Breast epithelium (tissue), 4 donors: Measurements from ENCODE around the gene GNB1L. TPM values are rescaled to one million over a fixed set of nuclear protein-coding genes. Genes with fewer than 3 reads are reported as not detected.

Experiments
- DNase-seq, 2 donors: peaks; one replicate each; pipeline ENCODE4 v3.0.0-alpha.2; 2019; ENCODE audit warnings: low spot score in 2 of 2
- H3K27ac ChIP-seq, 2 donors: fragments of 200-600 bp; sonication (generic) in 1 of 2; one replicate each; pipeline ENCODE4 v1.5.1; 2016 to 2019; ENCODE audit warnings: mild to moderate bottlenecking in 1 of 2
- H3K27me3 ChIP-seq, 2 donors: fragments of 200-600 bp; sonication (generic) in 1 of 2; one replicate each; pipeline versions ENCODE4 v1.5.1 to v1.6.0; 2017 to 2019; ENCODE audit warnings: control low read depth in 1 of 2, mild to moderate bottlenecking in 1 of 2
- H3K36me3 ChIP-seq: fragments of 200-600 bp; one replicate; pipeline ENCODE4 v1.5.1; 2019
- H3K4me1 ChIP-seq, 2 donors: fragments of 200-600 bp; sonication (generic); one replicate each; pipeline ENCODE4 v1.5.1; 2016 to 2019; ENCODE audit warnings: control low read depth in 1 of 2
- H3K4me3 ChIP-seq, 3 donors: fragments of 200-600 bp; sonication (generic); 1 replicate in 2 of 3; 2 replicates in 1 of 3; pipeline ENCODE4 v1.5.1; 2016 to 2019; ENCODE audit warnings: mild to moderate bottlenecking in 3 of 3, moderate library complexity in 2 of 3
- H3K9me3 ChIP-seq, 2 donors: fragments of 200-600 bp; sonication (generic) in 1 of 2; one replicate each; pipeline ENCODE4 v1.5.1; 2016 to 2019; ENCODE audit warnings: control low read depth in 1 of 2
- POLR2A ChIP-seq: fragments of 450-650 bp; IDR thresholded peaks from one replicate; pipeline ENCODE4 v1.6.1; 2016; ENCODE audit warnings: antibody characterized with exemption, mild to moderate bottlenecking, moderate library complexity
- POLR2AphosphoS5 ChIP-seq, 3 donors: sonication (generic); formaldehyde crosslinking; IDR thresholded peaks; one replicate each; pipeline ENCODE4 v1.6.1; 2017; ENCODE audit warnings: antibody characterized with exemption in 3 of 3
- intact Hi-C: fragments of 100-400 bp; cut with DNase I; formaldehyde crosslinking; loops from one replicate; pipeline ENCODE4 v1.15.1; 2023; ENCODE audit warnings: low total_unique reads
- total RNA-seq, 3 donors: library from RNA; depleted of rRNA; stranded (reverse); fragments of >200 nt; gene quantifications; one replicate each; pipeline ENCODE4 v1.1.0, GENCODE V29; 2016
- TF ChIP-seq, protein P1 (sequence below), 3 donors: fragments of 450-650 bp; IDR thresholded peaks; one replicate each; pipeline ENCODE4 v1.5.1; 2016 to 2017; ENCODE audit warnings: antibody characterized with exemption in 3 of 3, mild to moderate bottlenecking in 3 of 3, moderate library complexity in 3 of 3

The GNB1L gene
- total RNA-seq, 3 donors from 2014 or later = 5.6 to 8.2 (median 6.3) TPM

DNA sequence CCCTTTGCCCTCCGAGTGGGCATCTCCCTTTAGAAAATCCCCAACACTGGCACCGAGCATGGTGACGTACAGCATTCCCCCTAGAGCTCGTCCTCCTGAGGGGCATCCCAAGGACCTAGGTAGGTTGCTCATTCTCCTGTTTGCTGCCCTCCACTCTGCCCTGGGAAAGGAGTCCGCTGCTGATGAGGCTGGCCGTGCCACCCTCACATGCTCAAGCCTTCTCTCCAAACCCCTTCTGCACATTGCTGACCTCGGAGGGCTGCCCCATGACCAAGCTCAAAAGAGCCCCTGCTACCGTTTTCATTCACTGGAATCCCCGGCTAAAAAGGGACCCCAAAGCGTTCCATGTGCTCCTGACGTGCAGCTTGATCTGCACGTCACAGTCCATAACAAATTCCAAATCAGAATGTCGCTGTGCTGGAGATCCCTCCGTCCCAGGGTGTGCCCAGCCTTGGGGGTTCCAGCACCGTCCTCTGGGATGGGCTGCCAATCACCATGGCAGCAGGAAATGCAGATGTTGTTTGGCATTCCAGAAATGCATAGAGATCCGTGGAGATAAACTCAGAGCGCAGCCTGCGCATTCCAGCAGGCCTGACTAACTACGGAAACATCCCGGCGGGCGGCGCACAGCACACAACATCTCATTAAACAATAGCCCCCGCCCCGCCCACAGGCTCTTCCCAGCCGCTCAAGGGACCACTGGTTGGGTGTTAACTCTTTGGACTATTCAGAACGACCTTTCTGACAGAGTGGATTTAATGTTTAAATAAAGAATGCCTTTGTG, 26.3 kb upstream of the GNB1L start:
- H3K27ac ChIP-seq = no peak overlapping the region
- H3K36me3 ChIP-seq = no peaks in the 10 kb centered on the region
- H3K4me3 ChIP-seq = peak overlapping the region in 1 of 3 donors; percentile 31
- intact Hi-C loops = no loop called here
- H3K4me1 ChIP-seq = no peaks in the 10 kb centered on the region
- H3K27me3 ChIP-seq = no peaks in the 10 kb centered on the region
- TF ChIP-seq POLR2AphosphoS5 (IDR thresholded peaks at IDR 0.05) (peak in 1 of 3 donors; percentile 37), POLR2A (no peak)
- TF ChIP-seq, protein P1, sequence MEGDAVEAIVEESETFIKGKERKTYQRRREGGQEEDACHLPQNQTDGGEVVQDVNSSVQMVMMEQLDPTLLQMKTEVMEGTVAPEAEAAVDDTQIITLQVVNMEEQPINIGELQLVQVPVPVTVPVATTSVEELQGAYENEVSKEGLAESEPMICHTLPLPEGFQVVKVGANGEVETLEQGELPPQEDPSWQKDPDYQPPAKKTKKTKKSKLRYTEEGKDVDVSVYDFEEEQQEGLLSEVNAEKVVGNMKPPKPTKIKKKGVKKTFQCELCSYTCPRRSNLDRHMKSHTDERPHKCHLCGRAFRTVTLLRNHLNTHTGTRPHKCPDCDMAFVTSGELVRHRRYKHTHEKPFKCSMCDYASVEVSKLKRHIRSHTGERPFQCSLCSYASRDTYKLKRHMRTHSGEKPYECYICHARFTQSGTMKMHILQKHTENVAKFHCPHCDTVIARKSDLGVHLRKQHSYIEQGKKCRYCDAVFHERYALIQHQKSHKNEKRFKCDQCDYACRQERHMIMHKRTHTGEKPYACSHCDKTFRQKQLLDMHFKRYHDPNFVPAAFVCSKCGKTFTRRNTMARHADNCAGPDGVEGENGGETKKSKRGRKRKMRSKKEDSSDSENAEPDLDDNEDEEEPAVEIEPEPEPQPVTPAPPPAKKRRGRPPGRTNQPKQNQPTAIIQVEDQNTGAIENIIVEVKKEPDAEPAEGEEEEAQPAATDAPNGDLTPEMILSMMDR (IDR thresholded peaks at IDR 0.05) = no peak
- no peaks in the 10 kb centered on the region for H3K9me3 ChIP-seq
- peak in 1 of 2 donors; percentile 48 for DNase-seq

DNA sequence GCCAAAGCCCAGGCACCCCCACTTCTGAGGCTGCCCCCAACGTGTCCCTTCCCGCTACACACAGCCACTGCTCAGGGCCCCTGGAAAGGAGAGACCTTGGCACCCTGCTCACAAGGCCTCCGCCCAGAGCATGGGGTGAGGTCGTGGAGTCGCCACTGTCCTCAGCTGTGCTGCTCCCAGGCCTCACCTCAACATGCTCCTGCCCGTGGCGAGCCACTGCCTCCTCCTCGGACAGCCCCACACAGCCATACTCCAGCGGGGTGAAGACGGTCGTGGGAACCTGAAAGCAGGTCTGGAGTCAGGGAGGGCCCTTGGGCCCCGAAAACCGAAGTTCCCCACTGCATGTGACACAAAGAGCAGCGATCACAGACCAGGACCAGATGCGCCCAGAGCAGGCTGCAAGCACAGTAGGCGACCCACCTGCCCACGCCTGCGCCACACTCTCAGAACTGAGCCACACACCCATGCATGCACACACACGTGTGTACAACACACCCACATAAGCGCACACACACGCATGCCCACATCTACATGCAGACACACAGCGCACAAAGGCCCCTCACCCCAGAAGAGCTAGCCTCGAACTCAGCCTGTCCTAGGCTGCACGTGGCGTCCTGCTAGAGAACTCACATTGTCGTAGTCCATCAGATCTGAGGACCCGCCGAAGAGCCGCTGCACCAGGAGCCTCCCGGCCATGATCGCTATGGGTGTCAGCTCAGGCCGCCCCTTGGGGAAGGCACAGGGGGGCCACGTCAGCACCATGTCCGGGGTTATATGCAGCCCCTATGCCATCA, 25.5 kb upstream of the GNB1L start:
- no peak for DNase-seq
- Histone ChIP-seq H3K27me3 (no peaks in the 10 kb centered on the region), H3K4me3 (no peak overlapping the region), H3K36me3 (no peaks in the 10 kb centered on the region), H3K9me3 (no peaks in the 10 kb centered on the region), H3K27ac (peak overlapping the region in 1 of 2 donors; percentile 5), H3K4me1 (no peaks in the 10 kb centered on the region)
- intact Hi-C loops = no loop called here
- no peak for TF ChIP-seq POLR2A
- TF ChIP-seq POLR2AphosphoS5 (IDR thresholded peaks at IDR 0.05) = no peak
- TF ChIP-seq, protein P1 (IDR thresholded peaks at IDR 0.05) = no peak

DNA sequence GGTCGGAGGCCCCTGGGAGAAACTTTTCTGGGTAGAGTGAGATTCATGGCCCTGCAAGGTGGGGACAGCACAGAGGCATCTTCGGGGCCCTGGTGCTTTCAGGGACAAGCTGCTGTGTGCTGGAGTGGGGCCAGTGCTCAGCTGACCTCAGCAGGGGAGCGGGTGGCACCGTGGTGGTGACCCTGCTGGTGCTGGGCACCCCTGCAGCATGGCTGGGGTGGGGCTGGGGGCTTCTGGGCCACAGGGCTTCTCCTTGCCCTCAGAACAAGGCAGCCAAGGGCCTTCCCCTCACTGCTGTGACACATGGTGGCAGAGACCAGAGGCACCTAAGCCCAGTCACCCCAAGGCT, 24.9 kb upstream of the GNB1L start:
- H3K36me3 ChIP-seq = no peaks in the 10 kb centered on the region
- no peak overlapping the region for H3K4me3 ChIP-seq
- peak overlapping the region in 1 of 2 donors; percentile 5 for H3K27ac ChIP-seq
- no peaks in the 10 kb centered on the region for H3K27me3 ChIP-seq
- no peak for DNase-seq
- intact Hi-C loops = no loop called here
- TF ChIP-seq, protein P1 (IDR thresholded peaks at IDR 0.05) = no peak
- TF ChIP-seq POLR2A = no peak
- no peaks in the 10 kb centered on the region for H3K4me1 ChIP-seq
- H3K9me3 ChIP-seq = no peaks in the 10 kb centered on the region

DNA sequence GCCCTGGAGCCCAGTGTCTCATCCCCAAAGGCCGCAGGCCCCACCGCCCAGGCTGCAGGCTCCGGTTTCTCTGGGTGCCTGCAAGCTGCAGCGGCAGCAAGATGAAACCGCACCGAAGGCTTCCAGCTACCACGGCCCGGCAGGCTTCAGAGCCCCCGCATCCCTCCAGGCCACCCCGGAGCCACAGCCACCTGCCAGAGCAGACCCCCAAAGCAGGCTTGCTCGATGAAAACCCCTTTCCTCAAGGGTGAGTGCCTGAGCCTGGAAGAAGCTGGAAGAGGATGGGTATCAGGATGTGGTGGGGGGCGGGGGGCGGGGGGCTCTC, 24.5 kb upstream of the GNB1L start:
- Histone ChIP-seq H3K4me1 (no peaks in the 10 kb centered on the region), H3K4me3 (no peak overlapping the region), H3K36me3 (no peaks in the 10 kb centered on the region), H3K27me3 (no peaks in the 10 kb centered on the region), H3K9me3 (no peaks in the 10 kb centered on the region), H3K27ac (no peak overlapping the region)
- TF ChIP-seq POLR2A = no peak
- TF ChIP-seq, protein P1 (IDR thresholded peaks at IDR 0.05) = no peak
- DNase-seq = no peak
- intact Hi-C loops = no loop called here
